Measurements from ENCODE around the gene MRPL37. TPM values are rescaled to one million over a fixed set of nuclear protein-coding genes. Genes with fewer than 3 reads are reported as not detected.

Gene MRPL37
- total RNA-seq, 1 donor from 2014 or later = 64.1 TPM

DNA sequence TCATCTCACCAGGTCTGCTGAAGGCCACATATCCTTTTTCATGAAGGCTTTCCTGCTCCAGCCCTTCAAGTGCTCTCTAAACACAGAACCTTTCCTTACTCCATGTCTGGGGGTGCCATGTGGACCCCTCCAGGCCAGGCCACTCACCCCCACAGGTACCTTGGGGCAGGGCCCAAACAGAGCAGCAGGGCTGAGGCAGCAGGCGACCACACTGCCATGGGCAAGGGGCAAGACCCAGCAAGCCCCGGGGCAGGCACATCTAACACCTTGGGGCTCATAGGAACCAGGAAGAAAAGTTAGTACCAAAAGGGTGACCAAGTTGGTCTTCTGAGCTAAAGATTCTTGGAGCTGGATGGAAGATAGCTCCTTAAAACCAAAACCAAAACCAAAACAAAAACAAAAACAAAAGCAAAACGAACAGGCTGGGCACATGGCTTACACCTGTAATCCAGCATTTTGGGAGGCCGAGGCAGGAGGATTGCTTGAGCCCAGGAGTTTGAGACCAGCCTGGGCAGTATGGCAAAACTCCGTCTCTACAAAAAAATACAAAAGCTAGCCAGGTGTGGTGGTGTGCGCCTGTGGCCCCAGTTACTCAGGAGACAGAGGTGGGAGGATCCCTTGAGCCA, 63.7 kb downstream of the MRPL37 start:
- Mint-ChIP-seq H3K9me3 (no peaks in the 10 kb centered on the region), H3K4me1 (no peaks in the 10 kb centered on the region), H3K27ac (no peak overlapping the region), H3K27me3 (no peaks in the 10 kb centered on the region), H3K36me3 (ENCODE audit: low read depth) (no peaks in the 10 kb centered on the region), H3K4me3 (no peak overlapping the region)
- CTCF ChIA-PET = no interaction called here
- intact Hi-C loops (cut with micrococcal nuclease) = no loop called here
- TF ChIP-seq, protein P1, sequence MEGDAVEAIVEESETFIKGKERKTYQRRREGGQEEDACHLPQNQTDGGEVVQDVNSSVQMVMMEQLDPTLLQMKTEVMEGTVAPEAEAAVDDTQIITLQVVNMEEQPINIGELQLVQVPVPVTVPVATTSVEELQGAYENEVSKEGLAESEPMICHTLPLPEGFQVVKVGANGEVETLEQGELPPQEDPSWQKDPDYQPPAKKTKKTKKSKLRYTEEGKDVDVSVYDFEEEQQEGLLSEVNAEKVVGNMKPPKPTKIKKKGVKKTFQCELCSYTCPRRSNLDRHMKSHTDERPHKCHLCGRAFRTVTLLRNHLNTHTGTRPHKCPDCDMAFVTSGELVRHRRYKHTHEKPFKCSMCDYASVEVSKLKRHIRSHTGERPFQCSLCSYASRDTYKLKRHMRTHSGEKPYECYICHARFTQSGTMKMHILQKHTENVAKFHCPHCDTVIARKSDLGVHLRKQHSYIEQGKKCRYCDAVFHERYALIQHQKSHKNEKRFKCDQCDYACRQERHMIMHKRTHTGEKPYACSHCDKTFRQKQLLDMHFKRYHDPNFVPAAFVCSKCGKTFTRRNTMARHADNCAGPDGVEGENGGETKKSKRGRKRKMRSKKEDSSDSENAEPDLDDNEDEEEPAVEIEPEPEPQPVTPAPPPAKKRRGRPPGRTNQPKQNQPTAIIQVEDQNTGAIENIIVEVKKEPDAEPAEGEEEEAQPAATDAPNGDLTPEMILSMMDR (IDR thresholded peaks at IDR 0.05) = no peak
- DNase-seq (no peak), ATAC-seq (ENCODE audit: low read depth) (no peak)
- POLR2A ChIA-PET = no interaction called here

DNA sequence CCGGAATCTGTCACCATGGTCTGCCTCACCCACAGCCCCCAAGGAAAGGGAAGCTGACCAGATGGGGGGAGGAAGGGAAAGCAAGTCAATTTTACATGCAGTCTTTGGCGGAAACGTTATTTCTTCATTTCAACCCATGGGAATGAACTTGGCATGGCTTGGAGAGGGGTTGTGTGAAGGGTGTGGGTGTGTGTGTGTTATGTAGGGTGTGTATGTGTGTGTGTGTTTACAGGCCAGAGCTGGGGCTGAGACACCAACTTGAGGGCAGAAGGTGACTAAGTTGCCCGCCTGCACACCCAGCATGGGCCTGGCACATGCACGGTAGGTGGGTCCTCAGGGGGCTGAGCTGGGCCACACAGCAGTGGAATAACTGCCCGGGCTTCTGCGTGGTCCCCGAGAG, 65.2 kb downstream of the MRPL37 start:
- intact Hi-C loops (cut with micrococcal nuclease) = no loop called here
- no peak overlapping the region for H3K4me3 Mint-ChIP-seq
- H3K9me3 Mint-ChIP-seq = no peaks in the 10 kb centered on the region
- ChIA-PET POLR2A (no interaction called here), CTCF (no interaction called here)
- no peak overlapping the region for H3K27ac Mint-ChIP-seq
- DNase-seq (no peak), ATAC-seq (ENCODE audit: low read depth) (no peak)
- H3K27me3 Mint-ChIP-seq = no peaks in the 10 kb centered on the region
- no peaks in the 10 kb centered on the region for H3K4me1 Mint-ChIP-seq
- TF ChIP-seq, protein P1 (IDR thresholded peaks at IDR 0.05) = no peak
- H3K36me3 Mint-ChIP-seq (ENCODE audit: low read depth) = no peaks in the 10 kb centered on the region

DNA sequence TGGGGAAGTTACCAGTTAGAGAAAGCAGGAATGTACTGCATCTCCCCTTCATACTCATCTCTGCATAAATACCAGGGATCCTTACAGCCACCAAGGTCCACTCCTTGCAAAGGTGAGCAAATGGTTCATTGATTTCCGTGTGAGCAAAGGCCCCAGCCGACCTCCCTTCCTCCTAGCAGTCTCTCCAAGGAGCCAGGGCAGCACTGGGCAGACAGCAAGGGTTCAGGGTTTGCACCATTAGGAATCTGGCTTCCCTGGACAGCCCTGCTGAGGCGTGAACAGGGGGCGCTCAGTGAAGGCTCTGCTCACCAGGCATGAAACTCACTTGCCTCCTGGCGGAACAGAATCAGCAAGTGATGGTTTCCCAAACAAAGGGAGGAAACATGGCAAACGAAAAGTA, 65.7 kb downstream of the MRPL37 start:
- no peaks in the 10 kb centered on the region for H3K36me3 Mint-ChIP-seq (ENCODE audit: low read depth)
- intact Hi-C loops (cut with micrococcal nuclease) = no loop called here
- H3K27me3 Mint-ChIP-seq = no peaks in the 10 kb centered on the region
- TF ChIP-seq, protein P1 (IDR thresholded peaks at IDR 0.05) = no peak
- ATAC-seq (ENCODE audit: low read depth) = no peak
- H3K9me3 Mint-ChIP-seq = no peaks in the 10 kb centered on the region
- no peak overlapping the region for H3K27ac Mint-ChIP-seq
- CTCF ChIA-PET = no interaction called here
- no peak overlapping the region for H3K4me3 Mint-ChIP-seq
- POLR2A ChIA-PET = no interaction called here
- DNase-seq = no peak
- no peaks in the 10 kb centered on the region for H3K4me1 Mint-ChIP-seq

DNA sequence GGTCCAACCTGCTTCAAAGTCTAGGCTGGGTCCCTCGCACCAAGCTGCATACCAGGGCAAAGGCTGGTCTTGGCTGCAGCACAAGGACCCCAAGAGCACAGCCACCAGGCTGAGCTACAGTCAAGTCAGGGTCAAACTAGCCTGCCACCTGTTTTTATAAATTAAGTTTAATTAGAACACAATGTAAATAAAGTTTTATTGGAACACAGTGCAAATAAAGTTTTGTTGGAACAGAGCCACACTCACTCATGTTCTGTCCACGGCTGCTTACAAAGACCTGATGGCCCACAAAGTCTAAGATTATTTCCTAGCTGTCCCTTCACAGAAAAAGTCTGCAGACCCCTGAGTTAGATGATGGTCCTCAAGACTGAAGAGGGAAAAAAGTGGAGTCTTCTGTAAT, 66.2 kb downstream of the MRPL37 start:
- H3K27ac Mint-ChIP-seq = no peak overlapping the region
- no peaks in the 10 kb centered on the region for H3K27me3 Mint-ChIP-seq
- intact Hi-C loops (cut with micrococcal nuclease) = no loop called here
- no peak overlapping the region for H3K4me3 Mint-ChIP-seq
- no peaks in the 10 kb centered on the region for H3K36me3 Mint-ChIP-seq (ENCODE audit: low read depth)
- H3K9me3 Mint-ChIP-seq = no peaks in the 10 kb centered on the region
- ATAC-seq (ENCODE audit: low read depth) (no peak), DNase-seq (no peak)
- ChIA-PET POLR2A (no interaction called here), CTCF (no interaction called here)
- H3K4me1 Mint-ChIP-seq = no peaks in the 10 kb centered on the region
- TF ChIP-seq, protein P1 (IDR thresholded peaks at IDR 0.05) = no peak

DNA sequence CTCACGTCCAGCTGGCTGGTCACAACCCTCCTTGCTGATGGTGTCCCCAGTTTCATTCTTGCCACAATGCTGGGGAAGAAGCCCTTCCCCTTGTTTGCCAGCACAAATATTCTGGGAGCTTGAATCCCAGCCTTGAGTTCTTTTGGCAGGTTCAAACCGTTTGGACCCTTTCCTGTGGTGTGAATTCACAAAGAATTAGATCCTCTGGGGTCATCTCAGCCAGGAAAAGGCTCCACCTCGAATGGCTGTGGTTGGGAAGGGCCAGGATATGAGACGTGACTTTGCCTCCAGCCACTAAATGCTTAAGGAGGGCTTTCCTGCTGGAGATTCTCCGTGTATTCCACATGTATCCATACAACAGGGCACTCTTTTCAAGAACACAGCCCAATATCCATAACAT, 66.9 kb downstream of the MRPL37 start:
- intact Hi-C loops (cut with micrococcal nuclease) = no loop called here
- no peak overlapping the region for H3K4me3 Mint-ChIP-seq
- DNase-seq = no peak
- no peaks in the 10 kb centered on the region for H3K9me3 Mint-ChIP-seq
- H3K36me3 Mint-ChIP-seq (ENCODE audit: low read depth) = no peaks in the 10 kb centered on the region
- H3K27me3 Mint-ChIP-seq = no peaks in the 10 kb centered on the region
- H3K4me1 Mint-ChIP-seq = no peaks in the 10 kb centered on the region
- no peak for ATAC-seq (ENCODE audit: low read depth)
- H3K27ac Mint-ChIP-seq = no peak overlapping the region
- TF ChIP-seq, protein P1 (IDR thresholded peaks at IDR 0.05) = no peak
- ChIA-PET POLR2A (no interaction called here), CTCF (no interaction called here)

Other genes starting within 250 kb of the MRPL37 start
- gene LDLRAD1, start 182.0 kb upstream of the MRPL37 start, total RNA-seq = not detected in 2 replicates
- 103 and 123 TPM in 2 replicates for gene TMEM59, start 147.0 kb upstream of the MRPL37 start, total RNA-seq
- gene TCEANC2, start 146.6 kb upstream of the MRPL37 start, total RNA-seq = 7.3 and 8.1 TPM in 2 replicates
- gene CDCP2, start 47.2 kb upstream of the MRPL37 start, total RNA-seq = not detected in 2 replicates
- gene CYB5RL, start 137 bp upstream of the MRPL37 start, total RNA-seq = 8.4 and 8.7 TPM in 2 replicates
- 23.1 and 29.7 TPM in 2 replicates for gene SSBP3, start 206.2 kb downstream of the MRPL37 start, total RNA-seq

Data from activated B cell treated with CpG ODN at 0.5 μM for 24 hours (primary cell).